GM13977 (cell line): Measurements from ENCODE around the gene TMEM92.
A peak's percentile ranks its signal among the peaks of the same experiment; 100 is the strongest.

ENCODE experiments used
- DNase-seq: peaks from one replicate; pipeline ENCODE4 v3.0.0; 2012; ENCODE audit warnings: low spot score
- CTCF ChIP-seq: IDR thresholded peaks from 2 replicates; pipeline ENCODE4 v1.5.1; 2012; ENCODE audit warnings: mild to moderate bottlenecking, control low read depth; ENCODE audit not compliant: insufficient read depth; ENCODE audit errors: extremely low read depth, missing control alignments
- in situ Hi-C: fragments of 300-500 bp; cut with MboI; formaldehyde crosslinking; loops from one replicate; pipeline ENCODE4 v1.12.0; 2022; ENCODE audit warnings: low sequenced_read_pairs, low pct_unique_long_range_greater_than_20kb, mixed read lengths, inconsistent platforms; ENCODE audit not compliant: unreplicated experiment

Gene TMEM92

GRCh38 chr17:50279639-50280038, 5.4 kb downstream of the TMEM92 start:
- in situ Hi-C loops: loop anchor here (10.0 kb wide), 1 partner anchor 65 kb away; no protein-coding TSS in a partner anchor

GRCh38 chr17:50280068-50280467, 5.8 kb downstream of the TMEM92 start:
- TF ChIP-seq CTCF: no peak
- no peak for DNase-seq
- in situ Hi-C loops: loop anchor here (10.0 kb wide), 1 partner anchor 65 kb away; no protein-coding TSS in a partner anchor

More at GRCh38 chr17:50279639-50280038, 5.4 kb downstream of the TMEM92 start:
- TF ChIP-seq CTCF: no peak
- no peak for DNase-seq

- no peak for TF ChIP-seq CTCF
- in situ Hi-C loops: loop anchor here (10.0 kb wide), 1 partner anchor 66 kb away; no protein-coding TSS in a partner anchor
- DNase-seq: no peak
These were observed 6.7 kb downstream of the TMEM92 start for GRCh38 chr17:50280801-50281441.

GRCh38 chr17:50281739-50282401, 7.6 kb downstream of the TMEM92 start:
- in situ Hi-C loops: loop anchor here (10.0 kb wide), 1 partner anchor 67 kb away; no protein-coding TSS in a partner anchor
- TF ChIP-seq CTCF: no peak
- no peak for DNase-seq

- no peak for TF ChIP-seq CTCF
- in situ Hi-C loops: loop anchor here (10.0 kb wide), 1 partner anchor 68 kb away; no protein-coding TSS in a partner anchor
These were observed 9.0 kb downstream of the TMEM92 start for GRCh38 chr17:50283246-50283645.

GRCh38 chr17:50283714-50284113, 9.4 kb downstream of the TMEM92 start:
- no peak for DNase-seq
- in situ Hi-C loops: loop anchor here (10.0 kb wide), 1 partner anchor 69 kb away; no protein-coding TSS in a partner anchor
- no peak for TF ChIP-seq CTCF

More at GRCh38 chr17:50283246-50283645, 9.0 kb downstream of the TMEM92 start:
- DNase-seq: peak; percentile 52
